IgD-negative memory B cell (primary cell): ENCODE results near the gene MED12L. TPM values are rescaled to one million over a fixed set of nuclear protein-coding genes. Genes with fewer than 3 reads are reported as not detected.

Source experiments
- H3K27ac Mint-ChIP-seq, 3 donors: one replicate each; pipeline ENCODE4 v1.8.0; 2020 to 2022; ENCODE audit warnings: mild to moderate bottlenecking in 3 of 3, mixed read lengths in 3 of 3, moderate library complexity in 1 of 3
- H3K27me3 Mint-ChIP-seq: one replicate; pipeline ENCODE4 v1.8.0; 2021; ENCODE audit warnings: mixed read lengths
- H3K36me3 Mint-ChIP-seq: one replicate; pipeline ENCODE4 v1.8.0; 2020; ENCODE audit warnings: mild to moderate bottlenecking, mixed read lengths
- H3K4me1 Mint-ChIP-seq, 3 donors: one replicate each; pipeline ENCODE4 v1.8.0; 2020 to 2022; ENCODE audit warnings: mixed read lengths in 3 of 3, mild to moderate bottlenecking in 1 of 3
- H3K4me3 Mint-ChIP-seq, 4 donors: one replicate each; pipeline ENCODE4 v1.8.0; 2020 to 2022; ENCODE audit warnings: mild to moderate bottlenecking in 4 of 4, mixed read lengths in 4 of 4, moderate library complexity in 3 of 4
- H3K9me3 Mint-ChIP-seq, 3 donors: one replicate each; pipeline ENCODE4 v1.8.0; 2020 to 2021; ENCODE audit warnings: mixed read lengths in 3 of 3, mild to moderate bottlenecking in 1 of 3
- polyA plus RNA-seq: library from polyadenylated mRNA; unstranded; fragments of 300-500 nt; fragmentation: Illumina TruSeq; gene quantifications from one replicate; pipeline ENCODE4 v1.2.3, GENCODE V29; 2021

MED12L gene
- polyA plus RNA-seq, 1 donor from 2014 or later: 0.05 TPM

GRCh38 chr3:151351648-151352047, 266.2 kb downstream of the MED12L start:
- Mint-ChIP-seq H3K27me3 (peaks cover 5% of the 10 kb centered on the region), H3K36me3 (peaks cover 2% of the 10 kb centered on the region), H3K4me1 (peaks cover 15 to 23% (median 20%) of the 10 kb centered on the region in 3 donors), H3K9me3 (no peaks in the 10 kb centered on the region), H3K4me3 (peak overlapping the region; percentile 2 to 81 (median 29)), H3K27ac (peak overlapping the region in 2 of 3 donors; percentile 18 to 80)

GRCh38 chr3:151356794-151357462, 271.5 kb downstream of the MED12L start:
- Mint-ChIP-seq H3K9me3 (no peaks in the 10 kb centered on the region), H3K27me3 (no peaks in the 10 kb centered on the region), H3K4me3 (no peak overlapping the region), H3K36me3 (peaks cover 2% of the 10 kb centered on the region), H3K27ac (no peak overlapping the region), H3K4me1 (peaks cover 17 to 22% (median 22%) of the 10 kb centered on the region in 3 donors)

GRCh38 chr3:151357463-151357850, 272.0 kb downstream of the MED12L start:
- Mint-ChIP-seq H3K36me3 (peaks cover 2% of the 10 kb centered on the region), H3K4me3 (no peak overlapping the region), H3K4me1 (peaks cover 13 to 17% (median 16%) of the 10 kb centered on the region in 3 donors), H3K27ac (no peak overlapping the region), H3K9me3 (no peaks in the 10 kb centered on the region), H3K27me3 (no peaks in the 10 kb centered on the region)

- no peak overlapping the region for H3K4me3 Mint-ChIP-seq
- H3K4me1 Mint-ChIP-seq: peaks cover 0 to 3% (median 2%) of the 10 kb centered on the region in 3 donors
- H3K9me3 Mint-ChIP-seq: no peaks in the 10 kb centered on the region
- no peaks in the 10 kb centered on the region for H3K27me3 Mint-ChIP-seq
- H3K36me3 Mint-ChIP-seq: peaks cover 2% of the 10 kb centered on the region
- H3K27ac Mint-ChIP-seq: no peak overlapping the region
Measured at GRCh38 chr3:151362751-151363174, 277.3 kb downstream of the MED12L start.

GRCh38 chr3:151366993-151367392, 281.5 kb downstream of the MED12L start:
- H3K36me3 Mint-ChIP-seq: no peaks in the 10 kb centered on the region
- H3K27ac Mint-ChIP-seq: no peak overlapping the region
- no peaks in the 10 kb centered on the region for H3K27me3 Mint-ChIP-seq
- H3K4me3 Mint-ChIP-seq: no peak overlapping the region
- H3K4me1 Mint-ChIP-seq: no peaks in the 10 kb centered on the region
- no peaks in the 10 kb centered on the region for H3K9me3 Mint-ChIP-seq

GRCh38 chr3:151367448-151367847, 282.0 kb downstream of the MED12L start:
- no peak overlapping the region for H3K27ac Mint-ChIP-seq
- H3K4me1 Mint-ChIP-seq: no peaks in the 10 kb centered on the region
- H3K36me3 Mint-ChIP-seq: no peaks in the 10 kb centered on the region
- H3K4me3 Mint-ChIP-seq: no peak overlapping the region
- no peaks in the 10 kb centered on the region for H3K9me3 Mint-ChIP-seq
- no peaks in the 10 kb centered on the region for H3K27me3 Mint-ChIP-seq

GRCh38 chr3:151371526-151371925, 286.1 kb downstream of the MED12L start:
- Mint-ChIP-seq H3K27me3 (no peaks in the 10 kb centered on the region), H3K9me3 (no peaks in the 10 kb centered on the region), H3K36me3 (no peaks in the 10 kb centered on the region), H3K4me3 (no peak overlapping the region), H3K4me1 (no peaks in the 10 kb centered on the region), H3K27ac (no peak overlapping the region)

- H3K27ac Mint-ChIP-seq: no peak overlapping the region
- no peaks in the 10 kb centered on the region for H3K9me3 Mint-ChIP-seq
- no peaks in the 10 kb centered on the region for H3K4me1 Mint-ChIP-seq
- no peaks in the 10 kb centered on the region for H3K36me3 Mint-ChIP-seq
- no peaks in the 10 kb centered on the region for H3K27me3 Mint-ChIP-seq
- H3K4me3 Mint-ChIP-seq: no peak overlapping the region
Measured at GRCh38 chr3:151372063-151372820, 286.8 kb downstream of the MED12L start.

- peaks cover 25 to 30% (median 28%) of the 10 kb centered on the region in 3 donors for H3K4me1 Mint-ChIP-seq
- H3K27me3 Mint-ChIP-seq: no peaks in the 10 kb centered on the region
- H3K4me3 Mint-ChIP-seq: peak overlapping the region; percentile 65 to 94 (median 88)
- no peaks in the 10 kb centered on the region for H3K9me3 Mint-ChIP-seq
- no peaks in the 10 kb centered on the region for H3K36me3 Mint-ChIP-seq
- peak overlapping the region; percentile 57 to 94 (median 88) for H3K27ac Mint-ChIP-seq
Measured at GRCh38 chr3:151377768-151378385, 292.4 kb downstream of the MED12L start.

- H3K27me3 Mint-ChIP-seq: no peaks in the 10 kb centered on the region
- peaks cover 36 to 41% (median 38%) of the 10 kb centered on the region in 3 donors for H3K4me1 Mint-ChIP-seq
- H3K9me3 Mint-ChIP-seq: no peaks in the 10 kb centered on the region
- H3K36me3 Mint-ChIP-seq: no peaks in the 10 kb centered on the region
- H3K27ac Mint-ChIP-seq: peak overlapping the region in 1 of 3 donors; percentile 46
- peak overlapping the region in 1 of 4 donors; percentile 46 for H3K4me3 Mint-ChIP-seq
Measured at GRCh38 chr3:151379083-151379734, 293.7 kb downstream of the MED12L start.

GRCh38 chr3:151382671-151383070, 297.2 kb downstream of the MED12L start:
- Mint-ChIP-seq H3K27ac (peak overlapping the region; percentile 33 to 94 (median 78)), H3K4me3 (peak overlapping the region; percentile 6 to 68 (median 45)), H3K27me3 (no peaks in the 10 kb centered on the region), H3K4me1 (peaks cover 48 to 56% (median 51%) of the 10 kb centered on the region in 3 donors), H3K36me3 (no peaks in the 10 kb centered on the region), H3K9me3 (no peaks in the 10 kb centered on the region)

- Mint-ChIP-seq H3K27me3 (no peaks in the 10 kb centered on the region), H3K9me3 (no peaks in the 10 kb centered on the region), H3K36me3 (no peaks in the 10 kb centered on the region), H3K4me3 (peak overlapping the region; percentile 6 to 68 (median 45)), H3K27ac (peak overlapping the region; percentile 33 to 94 (median 78)), H3K4me1 (peaks cover 48 to 55% (median 49%) of the 10 kb centered on the region in 3 donors)
Measured at GRCh38 chr3:151383111-151383510, 297.6 kb downstream of the MED12L start.

GRCh38 chr3:151383956-151384355, 298.5 kb downstream of the MED12L start:
- Mint-ChIP-seq H3K27me3 (no peaks in the 10 kb centered on the region), H3K4me3 (peak overlapping the region; percentile 45 to 69 (median 56)), H3K4me1 (peaks cover 44 to 55% (median 46%) of the 10 kb centered on the region in 3 donors), H3K27ac (peak overlapping the region; percentile 33 to 94 (median 78)), H3K9me3 (no peaks in the 10 kb centered on the region), H3K36me3 (no peaks in the 10 kb centered on the region)

GRCh38 chr3:151384741-151385174, 299.3 kb downstream of the MED12L start, which contains the start of gene P2RY12:
Gene P2RY12 (minus strand): TSS chr3:151384753. CDS start chr3:151338845, 45,908 bp downstream.
- H3K4me3 Mint-ChIP-seq: peak within 1 kb of the TSS; percentile 75 to 91 (median 85)
- H3K4me1 Mint-ChIP-seq: peaks cover 48 to 59% (median 49%) of the 10 kb centered on the region in 3 donors

More at GRCh38 chr3:151384741-151385174, 299.3 kb downstream of the MED12L start, which contains the start of gene P2RY12:
- no peaks in the 10 kb centered on the region for H3K9me3 Mint-ChIP-seq
- H3K27me3 Mint-ChIP-seq: no peaks in the 10 kb centered on the region
- H3K36me3 Mint-ChIP-seq: no peaks in the 10 kb centered on the region
- peak within 1 kb of the TSS; percentile 76 to 94 (median 78) for H3K27ac Mint-ChIP-seq
